Tibial nerve (tissue), 4 donors: ENCODE measurements around the gene CDH6. TPM values are rescaled to one million over a fixed set of nuclear protein-coding genes. Genes with fewer than 3 reads are reported as not detected.

Source experiments
- DNase-seq, 2 donors: peaks; one replicate each; pipeline ENCODE4 v3.0.0-alpha.2; 2019; ENCODE audit warnings: low spot score in 2 of 2
- H3K27ac ChIP-seq, 4 donors: fragments of 200-600 bp; sonication (generic) in 3 of 4; one replicate each; pipeline ENCODE4 v1.5.1; 2017 to 2019; ENCODE audit warnings: mild to moderate bottlenecking in 1 of 4
- H3K27me3 ChIP-seq, 2 donors: fragments of 200-600 bp; sonication (generic) in 1 of 2; one replicate each; pipeline versions ENCODE4 v1.5.1 to v1.6.0; 2017 to 2019
- H3K36me3 ChIP-seq, 3 donors: fragments of 200-600 bp; sonication (generic); one replicate each; pipeline ENCODE4 v1.5.1; 2018 to 2019
- H3K4me1 ChIP-seq, 4 donors: fragments of 200-600 bp; sonication (generic) in 3 of 4; one replicate each; pipeline ENCODE4 v1.5.1; 2017 to 2019
- H3K4me3 ChIP-seq, 4 donors: fragments of 200-600 bp; sonication (generic) in 3 of 4; one replicate each; pipeline ENCODE4 v1.5.1; 2017 to 2019; ENCODE audit warnings: mild to moderate bottlenecking in 1 of 4, moderate library complexity in 1 of 4
- H3K9me3 ChIP-seq, 4 donors: fragments of 200-600 bp; sonication (generic) in 3 of 4; one replicate each; pipeline ENCODE4 v1.5.1; 2017 to 2019
- EP300 ChIP-seq, 2 donors: sonication (generic); formaldehyde crosslinking; IDR thresholded peaks; one replicate each; pipeline ENCODE4 v1.6.1; 2017; ENCODE audit warnings: antibody characterized with exemption in 2 of 2, mild to moderate bottlenecking in 1 of 2
- POLR2A ChIP-seq, 2 donors: fragments of 450-650 bp; IDR thresholded peaks; one replicate each; pipeline ENCODE4 v1.6.1; 2017; ENCODE audit warnings: antibody characterized with exemption in 2 of 2, mild to moderate bottlenecking in 2 of 2, moderate library complexity in 2 of 2
- WGBS, 2 donors: methylation state at CpG; one replicate each; pipeline ENCODE4 v1.1.5; 2018; 5-methylcytosine and 5-hydroxymethylcytosine counted together
- total RNA-seq, 4 donors: library from RNA; depleted of rRNA; stranded (reverse); fragments of >200 nt; gene quantifications; one replicate each; pipeline ENCODE4 v1.1.0, GENCODE V29; 2016
- TF ChIP-seq, protein P1 (sequence below), 5 experiments: fragments of 200-600 bp in 3 of 5; fragments of 450-650 bp in 2 of 5; sonication (generic) in 3 of 5; IDR thresholded peaks; one replicate each; pipeline ENCODE4 v1.5.1; 2016 to 2019; ENCODE audit warnings: antibody characterized with exemption in 5 of 5, mild to moderate bottlenecking in 3 of 5, moderate library complexity in 2 of 5

CDH6 gene
- total RNA-seq, 4 donors from 2014 or later = 10.8 to 23.9 (median 17.5) TPM

DNA sequence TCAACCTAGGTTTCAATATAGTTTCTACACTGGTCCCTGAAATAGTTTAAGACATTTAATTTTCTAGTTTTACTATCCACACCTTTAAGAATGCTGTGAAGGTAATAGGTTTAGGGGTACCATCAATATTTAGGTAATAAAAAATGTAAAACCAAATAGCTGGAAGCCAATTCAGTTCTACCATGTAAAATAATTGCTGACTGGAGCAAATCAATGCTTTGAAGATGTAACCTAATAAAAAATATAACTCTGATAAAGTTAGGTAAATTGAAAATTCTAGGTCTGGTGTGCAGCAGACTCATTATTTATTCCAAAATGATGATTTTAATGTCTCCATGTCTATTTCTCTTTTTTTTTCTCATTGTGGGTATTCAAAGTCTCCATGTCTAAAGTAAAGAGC is 21.8 kb downstream of the CDH6 start:
- no peak for DNase-seq
- Histone ChIP-seq H3K4me1 (peaks cover 0 to 15% (median 4%) of the 10 kb centered on the region in 4 donors), H3K27ac (no peak overlapping the region)

DNA sequence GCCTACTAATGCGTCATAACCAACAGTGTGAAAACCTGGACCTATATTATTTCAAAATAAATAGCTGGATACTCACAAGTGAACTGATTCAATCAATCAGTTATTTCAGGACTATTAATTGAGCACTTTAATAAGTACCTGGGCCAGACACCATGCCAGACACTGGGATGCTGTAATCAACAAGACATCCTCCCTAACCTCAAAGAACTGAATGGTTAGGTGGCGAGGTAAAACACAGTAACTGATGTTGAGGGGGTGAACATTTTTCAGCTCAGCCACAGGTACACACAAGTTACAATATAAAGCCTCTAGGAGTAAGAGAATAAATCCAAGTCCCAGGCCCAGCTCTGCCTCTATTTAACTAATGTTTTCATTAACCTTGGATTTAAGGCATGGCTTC is 24.0 kb downstream of the CDH6 start:
- Histone ChIP-seq H3K27ac (no peak overlapping the region), H3K4me1 (peaks cover 0 to 7% (median 0%) of the 10 kb centered on the region in 4 donors), H3K4me3 (no peak overlapping the region), H3K27me3 (no peaks in the 10 kb centered on the region), H3K9me3 (no peaks in the 10 kb centered on the region), H3K36me3 (no peaks in the 10 kb centered on the region)
- TF ChIP-seq, protein P1, sequence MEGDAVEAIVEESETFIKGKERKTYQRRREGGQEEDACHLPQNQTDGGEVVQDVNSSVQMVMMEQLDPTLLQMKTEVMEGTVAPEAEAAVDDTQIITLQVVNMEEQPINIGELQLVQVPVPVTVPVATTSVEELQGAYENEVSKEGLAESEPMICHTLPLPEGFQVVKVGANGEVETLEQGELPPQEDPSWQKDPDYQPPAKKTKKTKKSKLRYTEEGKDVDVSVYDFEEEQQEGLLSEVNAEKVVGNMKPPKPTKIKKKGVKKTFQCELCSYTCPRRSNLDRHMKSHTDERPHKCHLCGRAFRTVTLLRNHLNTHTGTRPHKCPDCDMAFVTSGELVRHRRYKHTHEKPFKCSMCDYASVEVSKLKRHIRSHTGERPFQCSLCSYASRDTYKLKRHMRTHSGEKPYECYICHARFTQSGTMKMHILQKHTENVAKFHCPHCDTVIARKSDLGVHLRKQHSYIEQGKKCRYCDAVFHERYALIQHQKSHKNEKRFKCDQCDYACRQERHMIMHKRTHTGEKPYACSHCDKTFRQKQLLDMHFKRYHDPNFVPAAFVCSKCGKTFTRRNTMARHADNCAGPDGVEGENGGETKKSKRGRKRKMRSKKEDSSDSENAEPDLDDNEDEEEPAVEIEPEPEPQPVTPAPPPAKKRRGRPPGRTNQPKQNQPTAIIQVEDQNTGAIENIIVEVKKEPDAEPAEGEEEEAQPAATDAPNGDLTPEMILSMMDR (IDR thresholded peaks at IDR 0.05) = no peak
- no peak for TF ChIP-seq POLR2A (IDR thresholded peaks at IDR 0.05)
- TF ChIP-seq EP300 (IDR thresholded peaks at IDR 0.05) = no peak
- 88 to 93% methylated on average over 2 of the region's 2 CpGs for WGBS, 2 donors
- no peak for DNase-seq

More for the DNA sequence above, 21.8 kb downstream of the CDH6 start:
- Histone ChIP-seq H3K4me3 (no peak overlapping the region), H3K27me3 (no peaks in the 10 kb centered on the region), H3K9me3 (no peaks in the 10 kb centered on the region), H3K36me3 (no peaks in the 10 kb centered on the region)
- TF ChIP-seq EP300 (IDR thresholded peaks at IDR 0.05) (no peak), POLR2A (IDR thresholded peaks at IDR 0.05) (no peak)
- TF ChIP-seq, protein P1 (IDR thresholded peaks at IDR 0.05) = no peak

DNA sequence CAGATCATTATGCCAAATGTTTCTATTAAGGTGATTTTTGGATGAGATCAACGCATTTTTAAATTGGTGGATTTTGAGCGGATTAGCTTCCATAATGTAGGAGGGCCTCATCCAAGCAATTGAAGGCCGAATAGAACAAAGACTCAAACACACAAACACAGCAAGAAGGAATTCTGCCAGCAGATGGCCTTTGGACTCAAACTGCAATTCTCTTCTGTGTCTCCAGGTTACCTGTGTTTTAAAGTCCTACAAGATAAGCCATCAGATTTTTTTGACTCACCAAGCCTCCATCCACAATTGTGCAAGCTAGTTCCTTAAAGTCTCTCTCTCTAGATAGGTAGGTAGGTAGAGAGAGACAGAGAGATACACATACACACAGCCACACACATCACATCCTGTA is 25.5 kb downstream of the CDH6 start:
- H3K4me1 ChIP-seq = peaks cover 0 to 7% (median 0%) of the 10 kb centered on the region in 4 donors
- peak overlapping the region in 1 of 4 donors; percentile 9 for H3K27ac ChIP-seq
- H3K36me3 ChIP-seq = no peaks in the 10 kb centered on the region
- no peak for DNase-seq
- TF ChIP-seq EP300 (IDR thresholded peaks at IDR 0.05) = no peak
- no peak for TF ChIP-seq POLR2A (IDR thresholded peaks at IDR 0.05)
- H3K27me3 ChIP-seq = no peaks in the 10 kb centered on the region
- no peak overlapping the region for H3K4me3 ChIP-seq
- H3K9me3 ChIP-seq = no peaks in the 10 kb centered on the region
- WGBS, 2 donors = 78 to 88% methylated on average over 3 of the region's 3 CpGs

DNA sequence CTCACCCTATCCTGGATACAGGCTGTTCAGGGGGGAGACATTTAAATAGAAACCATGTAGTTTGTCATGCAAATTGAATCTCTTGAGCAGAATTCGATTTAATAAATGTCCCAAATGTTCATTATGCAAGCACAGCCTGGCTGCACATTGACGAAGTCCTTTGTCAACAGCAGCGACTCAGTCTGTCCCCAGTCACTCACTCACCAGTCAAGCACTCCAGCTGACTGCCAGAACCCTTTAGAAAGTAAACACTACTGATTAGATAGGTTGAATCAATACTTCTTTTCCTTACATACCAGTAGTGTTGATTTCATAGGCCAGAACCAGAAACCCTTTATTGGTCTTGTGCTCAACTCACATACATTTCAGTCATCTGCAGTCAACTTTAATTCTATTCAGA is 27.5 kb downstream of the CDH6 start:
- WGBS, 2 donors = 25 to 28% methylated on average over 3 of the region's 3 CpGs
- Histone ChIP-seq H3K27me3 (no peaks in the 10 kb centered on the region), H3K9me3 (no peaks in the 10 kb centered on the region), H3K4me3 (no peak overlapping the region), H3K27ac (peak overlapping the region in 2 of 4 donors; percentile 27 to 37), H3K36me3 (no peaks in the 10 kb centered on the region), H3K4me1 (no peaks in the 10 kb centered on the region)
- no peak for DNase-seq
- TF ChIP-seq EP300 (IDR thresholded peaks at IDR 0.05) = no peak
- TF ChIP-seq POLR2A (IDR thresholded peaks at IDR 0.05) = no peak
- TF ChIP-seq, protein P1 (IDR thresholded peaks at IDR 0.05) = no peak

DNA sequence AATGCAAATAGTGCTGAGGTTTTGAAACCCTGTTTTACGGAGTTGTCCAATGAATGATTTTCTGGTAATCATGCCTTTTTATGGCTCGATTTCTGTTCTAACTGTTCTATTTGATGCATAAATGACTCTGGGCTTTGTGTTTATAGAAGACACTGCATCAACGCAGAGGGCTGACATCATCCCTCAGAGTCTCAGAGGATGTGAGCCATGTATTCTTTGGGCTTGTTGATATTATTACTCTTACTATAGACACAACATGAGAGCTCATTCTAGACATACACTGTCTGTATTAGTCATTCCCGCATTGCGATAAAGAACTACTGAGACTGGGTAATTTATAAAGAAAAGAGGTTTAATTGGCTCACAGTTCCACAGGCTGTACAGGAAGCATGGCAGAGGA is 31.6 kb downstream of the CDH6 start:
- Histone ChIP-seq H3K9me3 (no peaks in the 10 kb centered on the region), H3K4me3 (no peak overlapping the region), H3K27me3 (no peaks in the 10 kb centered on the region), H3K4me1 (peaks cover 0 to 11% (median under 1%) of the 10 kb centered on the region in 4 donors), H3K27ac (peak overlapping the region in 1 of 4 donors; percentile 11), H3K36me3 (no peaks in the 10 kb centered on the region)
- WGBS, 2 donors = 73 to 76% methylated on average over 5 of the region's 5 CpGs
- no peak for DNase-seq
- TF ChIP-seq, protein P1 (IDR thresholded peaks at IDR 0.05) = no peak
- TF ChIP-seq EP300 (IDR thresholded peaks at IDR 0.05) = no peak
- no peak for TF ChIP-seq POLR2A (IDR thresholded peaks at IDR 0.05)

DNA sequence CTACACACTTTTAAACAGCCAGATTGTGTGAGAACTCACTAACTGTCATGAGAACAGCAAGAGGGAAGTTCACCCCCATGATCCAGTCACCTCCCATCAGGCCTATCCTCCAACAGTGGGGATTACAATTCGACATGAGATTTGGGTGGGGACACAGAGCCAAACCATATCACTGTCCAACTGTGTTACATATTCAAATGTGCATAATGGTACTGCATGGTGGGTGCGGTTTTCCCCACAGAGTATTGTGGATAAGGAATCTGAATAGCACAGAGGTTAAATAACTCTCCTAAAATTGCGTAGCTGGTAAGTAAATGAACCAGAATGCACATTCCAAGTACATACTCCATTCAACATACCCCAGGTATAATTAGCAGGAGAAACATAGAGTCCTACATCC is 32.1 kb downstream of the CDH6 start:
- TF ChIP-seq, protein P1 (IDR thresholded peaks at IDR 0.05) = no peak
- no peak for TF ChIP-seq EP300 (IDR thresholded peaks at IDR 0.05)
- TF ChIP-seq POLR2A (IDR thresholded peaks at IDR 0.05) = no peak
- Histone ChIP-seq H3K27me3 (no peaks in the 10 kb centered on the region), H3K4me1 (peaks cover 0 to 16% (median 3%) of the 10 kb centered on the region in 4 donors), H3K36me3 (no peaks in the 10 kb centered on the region), H3K9me3 (no peaks in the 10 kb centered on the region), H3K4me3 (no peak overlapping the region), H3K27ac (peak overlapping the region in 1 of 4 donors; percentile 11)
- no peak for DNase-seq
- WGBS, 2 donors = 72 to 84% methylated on average over 3 of the region's 3 CpGs
